Measurements from ENCODE around the gene DOLK.

DOLK gene

DNA sequence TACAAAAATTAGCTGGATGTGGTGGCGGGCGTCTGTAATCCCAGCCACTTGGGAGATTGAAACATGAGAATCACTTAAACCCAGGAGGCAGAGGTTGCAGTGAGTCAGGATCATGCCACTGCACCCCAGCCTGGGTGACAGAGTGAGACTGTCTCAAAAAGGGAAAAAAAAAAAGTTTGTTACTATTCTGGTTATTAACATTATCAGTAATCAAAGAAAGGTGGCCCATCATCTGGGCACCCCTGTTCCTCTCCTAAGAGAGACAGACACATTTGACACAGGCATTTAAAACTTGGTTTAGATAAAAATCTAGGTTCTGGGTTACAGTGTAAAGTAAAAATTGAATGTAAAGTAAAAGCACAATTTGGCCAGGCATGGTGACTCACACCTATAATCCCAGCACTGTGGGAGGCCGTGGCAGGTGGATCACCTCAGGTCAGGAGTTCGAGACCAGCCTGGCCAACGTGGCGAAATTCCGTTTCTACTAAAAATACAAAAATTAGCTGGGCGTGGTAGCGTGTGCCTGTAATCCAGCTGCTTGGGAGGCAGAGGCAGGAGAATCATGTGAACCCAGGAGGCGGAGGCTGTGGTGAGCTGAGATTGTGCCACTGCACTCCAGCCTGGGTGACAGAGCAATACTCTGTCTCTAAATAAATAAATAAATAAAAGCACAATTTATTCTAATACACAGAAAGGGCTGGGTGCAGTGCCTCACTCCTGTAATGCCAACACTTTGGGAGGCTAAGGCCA is 43.4 kb downstream of the DOLK start:
- DNase-seq, result no peak

DNA sequence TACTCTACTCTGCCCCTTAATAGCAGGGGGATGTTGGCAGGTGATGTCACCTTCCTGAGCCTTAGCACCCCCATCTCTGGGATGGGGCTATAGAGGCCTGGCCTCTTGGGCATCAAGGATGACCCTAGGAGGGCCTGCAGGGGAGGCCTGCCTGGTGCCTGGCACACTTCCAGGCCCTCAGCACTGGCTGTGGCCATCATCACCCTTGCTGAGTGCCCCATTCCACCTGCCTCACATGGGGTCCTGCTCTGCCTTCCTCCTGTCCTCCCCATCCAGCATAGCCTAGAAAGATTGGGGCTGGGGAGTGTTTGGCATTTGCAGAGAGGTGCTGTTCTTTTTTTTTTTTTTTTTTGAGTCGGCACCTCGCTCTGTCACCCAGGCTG is 44.3 kb downstream of the DOLK start:
- no peak for DNase-seq

DNA sequence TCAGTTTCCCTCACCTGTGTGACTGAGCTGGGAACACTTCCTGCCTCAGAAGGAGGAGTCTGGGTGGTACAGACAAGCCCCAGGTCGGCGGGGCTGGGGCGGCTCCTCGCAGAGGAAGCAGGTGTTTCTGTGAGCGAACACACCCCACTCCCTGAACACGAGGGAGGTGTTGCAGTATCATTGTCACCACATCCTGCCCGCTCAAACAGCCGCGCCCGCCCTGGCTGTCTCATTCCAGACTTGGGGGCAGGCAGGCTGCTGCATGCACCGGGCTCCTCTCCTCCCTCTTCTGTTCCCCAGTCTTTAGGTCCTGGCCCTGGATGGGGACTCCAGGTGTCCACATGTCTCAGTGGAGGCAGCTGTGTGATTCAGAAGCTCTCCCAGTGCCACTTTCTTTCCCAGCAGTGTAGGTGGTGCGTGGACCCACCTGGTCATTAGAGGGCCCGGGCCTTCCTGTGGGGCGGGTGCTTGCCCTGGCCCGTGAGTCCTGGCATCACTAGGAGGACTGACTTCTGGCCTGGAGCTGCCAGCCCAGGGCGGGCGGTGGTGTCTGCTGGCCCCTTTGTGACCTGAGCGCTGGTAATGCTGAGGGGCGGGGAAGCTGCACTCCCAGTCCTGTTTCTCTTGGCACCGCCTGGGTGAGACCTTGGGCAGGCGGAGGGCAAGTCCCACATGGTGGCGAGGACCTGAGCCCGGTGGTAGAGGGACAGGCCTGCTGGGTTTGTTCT is 44.9 kb downstream of the DOLK start:
- peak; percentile 88 for DNase-seq

DNA sequence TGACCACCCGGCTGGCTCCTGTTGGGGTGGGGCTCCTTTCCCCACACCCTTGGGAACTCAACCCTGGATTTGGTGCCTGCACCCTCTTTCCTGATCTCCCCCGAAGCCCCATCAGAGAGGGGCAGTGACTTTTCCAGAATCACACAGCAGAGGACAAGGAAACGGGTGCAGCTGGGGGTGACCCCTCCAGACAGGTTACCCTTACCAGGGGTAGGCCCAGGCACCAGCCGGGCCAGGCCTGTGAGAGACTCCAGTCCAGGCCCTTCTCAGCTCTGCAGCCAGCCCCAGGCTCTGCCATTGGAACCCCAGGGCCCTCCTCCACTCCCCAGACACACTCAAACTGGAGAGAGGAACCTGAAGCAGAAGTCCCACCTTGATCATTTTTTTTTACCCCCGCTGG is 45.6 kb downstream of the DOLK start:
- DNase-seq, result no peak

DNA sequence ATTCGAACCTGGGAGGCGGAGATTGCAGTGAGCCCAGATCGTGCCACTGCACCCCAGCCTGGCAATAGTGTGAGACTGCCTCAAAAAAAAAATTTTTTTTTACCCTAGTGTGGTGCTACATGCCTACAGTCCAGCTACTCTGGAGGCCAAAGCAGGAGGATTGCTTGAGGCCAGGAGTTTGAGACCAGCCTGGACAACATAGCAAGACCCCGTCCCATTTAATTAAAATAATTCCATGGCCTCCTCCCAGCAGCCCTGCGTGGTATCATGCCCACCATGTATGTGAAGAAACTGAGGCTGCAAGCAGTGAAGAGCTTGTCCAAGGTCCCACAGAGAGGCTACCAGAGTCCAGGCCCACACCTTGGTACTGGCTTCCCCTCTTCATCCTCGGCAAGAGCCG is 46.0 kb downstream of the DOLK start:
- DNase-seq, result no peak

DNA sequence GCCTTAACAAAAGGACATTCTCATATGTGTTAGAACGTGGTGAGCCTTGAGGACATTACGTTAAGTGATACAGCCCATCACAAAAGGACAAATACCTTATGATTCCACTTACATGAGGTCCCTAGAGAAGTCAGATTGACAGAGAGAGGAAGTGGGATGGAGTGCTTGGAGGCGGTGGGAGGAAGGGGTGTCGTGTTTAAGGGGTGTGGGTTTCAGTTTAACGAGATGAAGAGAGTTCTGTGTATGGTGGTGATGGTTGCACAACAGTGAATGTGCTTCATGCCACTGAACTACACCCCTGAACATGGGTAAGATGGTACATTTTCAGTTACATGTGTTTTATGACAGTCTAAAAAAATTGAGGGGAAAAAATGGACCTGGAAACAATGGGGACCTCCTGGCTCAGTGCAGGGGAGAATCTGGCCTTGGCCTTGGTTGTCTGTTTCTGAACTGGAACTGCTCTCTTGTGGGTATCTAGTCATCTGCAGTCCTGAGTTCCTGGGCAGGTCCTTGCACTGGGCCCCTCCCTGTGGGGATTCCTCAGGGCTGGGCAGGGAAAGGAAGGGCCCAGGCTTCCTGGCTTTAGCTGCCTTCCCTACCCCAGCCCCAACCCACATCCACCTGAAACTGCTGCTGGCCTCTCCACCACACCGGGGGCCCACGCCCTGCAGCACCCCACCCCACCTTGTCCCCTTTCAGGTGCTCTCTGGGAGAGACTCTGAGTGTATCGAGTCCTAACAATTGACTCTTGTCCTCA is 47.7 kb downstream of the DOLK start:
- peak; percentile 44 for DNase-seq

DNA sequence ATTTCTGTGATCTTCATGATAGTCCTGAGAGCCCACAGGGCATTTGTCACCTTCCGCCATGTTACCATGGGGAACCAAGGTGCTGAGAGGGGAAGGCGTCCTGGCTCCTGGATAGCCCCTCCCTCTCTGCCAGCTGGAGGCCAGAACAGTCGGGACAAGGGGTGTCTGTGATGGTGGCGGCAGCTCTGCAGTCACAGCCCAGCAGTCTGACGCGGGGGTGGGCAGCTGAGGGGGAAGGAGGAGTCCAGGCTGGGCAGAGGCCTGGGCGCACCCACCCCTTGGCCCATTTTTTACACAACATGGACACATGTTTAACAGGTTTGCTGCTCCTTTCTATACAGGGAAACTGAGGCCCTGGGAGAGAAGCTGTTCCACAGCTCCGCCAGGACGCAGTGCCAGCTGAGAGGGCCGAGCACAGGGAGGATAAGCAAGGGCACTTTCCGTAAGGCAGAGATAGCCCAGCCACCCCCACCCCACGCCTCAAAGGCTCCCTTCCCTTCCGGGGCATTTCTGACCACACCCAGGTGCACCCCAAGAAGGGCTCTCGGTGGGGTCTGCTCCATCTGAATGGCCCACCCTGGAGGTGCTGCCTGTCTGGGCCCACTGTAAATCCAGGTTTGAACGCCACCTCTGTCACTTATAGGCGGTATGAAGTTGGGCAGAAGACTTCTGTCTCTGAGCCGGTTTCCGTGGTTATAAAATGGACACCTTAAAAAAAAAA is 48.4 kb downstream of the DOLK start:
- no peak for DNase-seq

DNA sequence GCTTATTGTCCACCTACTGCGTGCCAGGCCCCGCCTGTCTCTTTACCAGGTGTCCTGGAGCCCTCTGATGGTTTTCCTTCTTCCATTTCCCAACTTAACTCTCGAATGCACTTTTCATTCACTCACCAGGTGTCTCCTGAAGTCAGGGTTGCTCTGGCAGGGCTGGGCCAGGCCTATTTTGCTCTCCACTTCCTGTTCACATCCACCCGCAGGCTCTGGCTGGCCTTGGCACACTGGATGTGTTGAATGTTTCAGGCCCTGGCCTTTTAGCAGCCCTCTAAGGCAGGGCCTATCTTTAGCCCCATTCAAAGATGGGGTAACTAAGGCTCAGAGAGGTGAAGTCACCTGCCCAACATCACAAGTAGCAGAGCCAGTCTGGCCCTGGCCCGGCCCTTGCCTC is 49.0 kb downstream of the DOLK start:
- no peak for DNase-seq

DNA sequence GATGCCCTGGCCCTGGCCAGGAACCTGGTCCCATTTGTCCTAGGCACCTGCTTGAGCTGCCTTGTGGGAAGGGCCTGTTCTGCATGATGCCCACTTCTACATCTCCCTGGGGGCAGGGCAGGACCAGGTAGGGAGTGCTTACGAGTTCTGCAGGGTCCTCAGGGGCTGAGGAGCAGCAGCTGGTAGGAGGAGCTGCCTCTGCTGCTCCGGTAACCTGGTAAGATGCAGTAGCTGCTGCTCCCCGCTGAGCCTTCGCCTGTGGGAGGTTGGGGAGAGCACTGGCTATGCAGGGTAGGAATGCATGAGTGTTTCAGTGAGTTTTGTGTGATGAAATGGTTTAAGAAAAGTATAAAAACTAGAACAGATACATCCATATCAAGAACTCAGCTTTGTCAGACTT is 51.8 kb downstream of the DOLK start:
- DNase-seq, result no peak

Data from CD4-positive, alpha-beta T cell treated with Interleukin-10 for 1 hour (primary cell).